Cardiac fibroblast (primary cell): ENCODE results near the gene STK17A.

ENCODE experiments used
- DNase-seq, 2 donors: peaks; one replicate each; pipeline versions ENCODE4 v3.0.0 to v3.0.0-alpha.2; 2010; ENCODE audit warnings: low read depth in 2 of 2
- H3K4me3 ChIP-seq, 2 donors: replicated peaks in 1 of 2; 1 replicate in 1 of 2; 2 replicates in 1 of 2; pipeline ENCODE4 v1.5.1; 2011; ENCODE audit warnings: low read depth in 2 of 2, low read length in 2 of 2, mild to moderate bottlenecking in 2 of 2, moderate library complexity in 1 of 2
- CTCF ChIP-seq: IDR thresholded peaks from one replicate; pipeline ENCODE4 v1.5.1; 2011; ENCODE audit warnings: low read depth, mild to moderate bottlenecking, low read length, inconsistent platforms

STK17A gene

GRCh38 chr7:43538404-43538771 is 44.5 kb upstream of the STK17A start:
- no peak overlapping the region for H3K4me3 ChIP-seq
- DNase-seq: no peak
- no peak for TF ChIP-seq CTCF

- TF ChIP-seq CTCF: no peak
- DNase-seq: no peak
Measured at GRCh38 chr7:43540471-43540870, 42.4 kb upstream of the STK17A start.

DNA sequence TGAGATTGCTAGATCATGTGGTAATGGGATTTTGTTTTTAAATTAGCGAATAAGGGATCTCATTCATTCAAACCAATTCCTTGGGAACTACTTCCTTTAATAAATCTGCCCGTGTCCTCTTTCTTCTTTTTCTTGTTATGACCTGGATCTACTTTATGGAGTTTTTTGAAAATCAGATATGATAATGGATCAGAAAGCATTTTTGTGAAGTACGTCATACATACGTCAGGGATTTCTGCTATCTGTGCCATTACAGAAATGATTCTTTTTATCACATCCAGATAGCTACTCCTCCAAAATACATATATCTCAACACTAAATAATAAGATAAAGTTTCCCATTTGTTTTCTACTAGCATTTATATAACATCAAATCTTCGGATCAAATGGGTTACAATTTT is 40.2 kb upstream of the STK17A start:
- H3K4me3 ChIP-seq: no peak overlapping the region
- TF ChIP-seq CTCF: no peak
- no peak for DNase-seq

More at GRCh38 chr7:43540471-43540870, 42.4 kb upstream of the STK17A start:
- no peak overlapping the region for H3K4me3 ChIP-seq

DNA sequence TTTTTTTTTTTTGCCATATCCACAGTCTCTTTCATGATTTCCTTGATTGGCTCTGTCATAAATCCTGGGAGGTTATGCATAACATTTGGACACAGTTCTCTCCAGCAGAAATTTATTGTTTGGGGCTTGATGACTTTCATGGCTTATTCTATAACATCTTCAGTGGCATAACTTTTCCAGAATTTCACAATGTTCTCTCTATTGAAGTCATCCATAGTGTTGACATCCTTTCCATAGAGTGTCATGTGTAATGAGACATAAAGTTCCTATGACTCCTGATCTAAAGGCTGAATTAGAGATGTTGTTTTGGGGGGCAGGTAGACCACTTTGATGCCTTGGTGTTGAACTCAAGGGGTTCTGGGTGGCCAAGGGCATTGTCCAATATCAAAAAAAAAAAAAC is 36.7 kb upstream of the STK17A start:
- peak in 1 of 2 donors; percentile 41 for DNase-seq
- no peak for TF ChIP-seq CTCF
- H3K4me3 ChIP-seq: no peak overlapping the region

DNA sequence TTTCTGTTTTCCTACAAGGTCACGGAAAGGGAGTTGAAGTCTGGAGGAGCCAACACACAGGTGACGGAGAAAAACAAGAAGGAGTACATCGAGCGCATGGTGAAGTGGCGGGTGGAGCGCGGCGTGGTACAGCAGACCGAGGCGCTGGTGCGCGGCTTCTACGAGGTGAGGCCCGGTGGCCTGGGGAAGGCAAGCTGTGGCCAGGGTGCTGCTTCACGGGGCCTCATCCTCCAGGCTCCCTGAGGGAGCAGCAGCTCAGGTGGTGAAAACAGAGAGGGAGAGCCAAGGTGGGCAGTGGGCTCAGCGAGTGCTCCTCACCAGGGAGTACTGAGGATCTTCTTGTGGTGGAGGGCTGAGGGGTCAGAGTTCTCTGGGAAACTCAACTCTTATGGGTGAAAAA is 32.5 kb upstream of the STK17A start:
- TF ChIP-seq CTCF: no peak
- DNase-seq: no peak
- no peak overlapping the region for H3K4me3 ChIP-seq

- DNase-seq: no peak
- TF ChIP-seq CTCF: no peak
Measured at GRCh38 chr7:43552122-43552521, 30.8 kb upstream of the STK17A start.

DNA sequence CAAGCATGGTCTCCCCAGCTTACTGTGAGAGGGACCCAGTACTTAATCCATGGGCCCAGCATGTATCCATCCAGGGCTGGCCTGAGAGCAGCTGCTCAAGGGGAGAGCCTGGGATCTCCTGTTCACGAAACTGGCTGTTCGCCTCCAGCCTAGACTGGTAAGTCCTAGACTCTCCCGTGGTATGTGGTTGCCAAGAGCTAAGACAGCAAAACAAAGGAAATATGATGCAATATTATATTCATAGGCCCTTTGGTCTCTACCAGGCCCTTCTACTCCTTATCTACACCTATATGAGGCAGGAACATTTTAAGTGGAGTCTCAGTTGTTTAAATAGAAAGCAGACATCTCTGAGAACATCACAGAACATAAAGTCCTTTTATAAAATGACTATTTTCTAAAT is 28.9 kb upstream of the STK17A start:
- H3K4me3 ChIP-seq: no peak overlapping the region
- no peak for TF ChIP-seq CTCF
- peak; percentile 73 to 84 for DNase-seq

More at GRCh38 chr7:43552122-43552521, 30.8 kb upstream of the STK17A start:
- H3K4me3 ChIP-seq: no peak overlapping the region
